NCI-H2196 (cell line): ENCODE results near the gene PSMB4.
"Not testable (repeated sequence)": the region's sequence is repeated elsewhere in the genome, so short reads cannot be mapped to it uniquely, and the experiment has no call there.

Experiments
- DNase-seq: peaks from one replicate; lab custom pipeline; 2025; ENCODE audit not compliant: unreplicated experiment; lab: John Stamatoyannopoulos, UW

Gene PSMB4

DNA sequence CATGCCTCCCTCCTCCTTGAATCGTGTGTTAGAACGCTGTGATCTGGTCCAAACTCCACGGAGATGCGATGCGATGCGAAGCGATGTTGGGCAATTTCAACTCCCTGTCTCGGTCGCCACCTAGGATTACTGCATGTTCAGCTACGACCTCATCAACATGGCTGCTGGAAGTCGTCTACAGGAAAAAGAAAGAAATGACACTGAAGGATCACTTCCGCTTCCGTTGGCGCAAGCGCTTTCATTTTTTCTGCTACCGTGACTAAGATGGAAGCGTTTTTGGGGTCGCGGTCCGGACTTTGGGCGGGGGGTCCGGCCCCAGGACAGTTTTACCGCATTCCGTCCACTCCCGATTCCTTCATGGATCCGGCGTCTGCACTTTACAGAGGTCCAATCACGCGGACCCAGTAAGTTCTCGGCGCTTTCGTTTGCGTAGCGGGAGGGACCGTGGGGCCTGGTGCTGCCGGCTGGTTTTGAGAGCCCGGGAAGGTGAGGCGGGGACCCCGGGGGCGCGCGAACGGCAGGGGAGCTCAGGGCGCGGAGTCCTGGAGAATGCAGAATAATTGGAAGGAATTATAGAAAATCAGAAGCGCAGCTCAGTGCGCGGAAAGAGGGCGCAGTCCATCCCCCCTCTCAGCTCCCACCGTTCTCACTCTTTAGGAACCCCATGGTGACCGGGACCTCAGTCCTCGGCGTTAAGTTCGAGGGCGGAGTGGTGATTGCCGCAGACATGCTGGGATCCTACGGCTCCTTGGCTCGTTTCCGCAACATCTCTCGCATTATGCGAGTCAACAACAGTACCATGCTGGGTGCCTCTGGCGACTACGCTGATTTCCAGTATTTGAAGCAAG, at the start of gene PSMB4:
Gene PSMB4 (plus strand): TSS at position 250 of the 848 bp plus-strand sequence. CDS start 15 bp downstream, at position 265.
- peak; percentile 89 for DNase-seq

DNA sequence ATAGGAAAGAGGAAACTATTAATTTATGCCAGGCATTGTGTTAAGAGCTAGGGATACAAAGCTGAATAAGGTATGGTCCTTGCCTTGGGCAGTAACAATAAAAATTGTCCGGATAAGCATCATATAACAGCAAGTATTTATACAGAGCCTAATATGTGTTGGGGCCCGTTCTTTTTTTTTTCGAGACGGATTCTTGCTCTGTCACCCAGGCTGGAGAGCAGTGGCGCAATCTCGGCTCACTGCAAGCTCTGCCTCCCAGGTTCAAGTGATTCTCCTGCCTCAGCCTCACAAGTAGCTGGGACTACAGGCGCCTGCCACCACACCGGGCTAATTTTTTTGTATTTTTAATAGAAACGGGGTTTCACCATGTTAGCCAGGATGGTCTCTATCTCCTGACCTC, 49.0 kb upstream of the PSMB4 start:
- not testable (repeated sequence) for DNase-seq

DNA sequence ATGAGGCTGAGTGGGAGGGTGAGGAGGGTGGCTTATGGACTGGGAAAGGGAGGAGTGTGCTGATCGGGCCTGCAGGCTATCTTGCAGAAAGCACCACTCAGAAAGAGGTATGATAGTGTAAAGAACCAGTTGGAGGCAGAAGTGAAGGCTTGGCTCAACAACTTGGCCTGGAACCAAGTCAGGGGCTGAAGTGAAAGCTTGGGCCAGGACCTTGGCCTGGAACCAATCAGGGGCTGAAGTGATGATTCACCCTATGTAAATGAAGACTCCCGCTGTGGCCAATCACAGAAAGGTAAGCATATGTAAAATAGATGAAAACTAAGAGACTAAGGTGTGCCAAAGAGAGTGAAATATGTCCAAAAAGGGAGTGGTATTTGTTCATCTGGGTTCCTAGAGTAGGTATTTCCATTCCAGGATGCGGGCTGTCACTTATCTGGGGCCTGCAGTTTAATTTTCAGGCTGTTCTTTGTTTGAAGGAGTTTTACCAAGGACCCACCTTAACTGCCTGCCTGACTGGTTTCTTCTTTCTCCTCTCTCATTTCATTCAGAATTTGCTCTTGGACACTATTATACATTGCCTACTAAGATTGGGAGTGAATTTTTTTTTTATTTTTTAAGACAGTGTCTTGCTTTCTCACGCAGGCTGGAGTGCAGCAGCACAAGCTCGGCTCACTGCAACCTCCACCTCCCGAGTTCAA, 47.2 kb upstream of the PSMB4 start:
- peak; percentile 31 for DNase-seq

- DNase-seq: no peak
These were observed 42.7 kb upstream of the PSMB4 start for GRCh38 chr1:151356696-151357095.

DNA sequence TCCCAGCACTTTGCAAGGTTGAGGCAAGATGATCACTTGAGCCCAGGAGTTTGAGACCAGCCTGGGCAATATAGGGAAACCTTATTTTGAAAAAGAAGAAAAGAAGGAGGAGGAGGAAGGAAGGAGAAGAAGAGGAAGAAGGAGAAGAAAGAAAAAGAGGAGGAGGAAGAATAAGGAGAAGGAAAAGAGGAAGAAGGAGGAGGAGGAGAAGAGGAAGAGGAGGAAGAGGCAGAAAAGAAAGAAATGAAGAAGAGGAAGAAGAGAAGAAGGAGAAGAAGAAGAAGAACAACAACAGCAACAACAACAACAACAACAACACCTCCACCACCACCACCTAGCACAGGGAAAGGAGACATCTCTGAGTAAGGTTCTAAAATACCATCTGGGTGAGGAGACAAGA, 37.5 kb upstream of the PSMB4 start:
- no peak for DNase-seq

DNA sequence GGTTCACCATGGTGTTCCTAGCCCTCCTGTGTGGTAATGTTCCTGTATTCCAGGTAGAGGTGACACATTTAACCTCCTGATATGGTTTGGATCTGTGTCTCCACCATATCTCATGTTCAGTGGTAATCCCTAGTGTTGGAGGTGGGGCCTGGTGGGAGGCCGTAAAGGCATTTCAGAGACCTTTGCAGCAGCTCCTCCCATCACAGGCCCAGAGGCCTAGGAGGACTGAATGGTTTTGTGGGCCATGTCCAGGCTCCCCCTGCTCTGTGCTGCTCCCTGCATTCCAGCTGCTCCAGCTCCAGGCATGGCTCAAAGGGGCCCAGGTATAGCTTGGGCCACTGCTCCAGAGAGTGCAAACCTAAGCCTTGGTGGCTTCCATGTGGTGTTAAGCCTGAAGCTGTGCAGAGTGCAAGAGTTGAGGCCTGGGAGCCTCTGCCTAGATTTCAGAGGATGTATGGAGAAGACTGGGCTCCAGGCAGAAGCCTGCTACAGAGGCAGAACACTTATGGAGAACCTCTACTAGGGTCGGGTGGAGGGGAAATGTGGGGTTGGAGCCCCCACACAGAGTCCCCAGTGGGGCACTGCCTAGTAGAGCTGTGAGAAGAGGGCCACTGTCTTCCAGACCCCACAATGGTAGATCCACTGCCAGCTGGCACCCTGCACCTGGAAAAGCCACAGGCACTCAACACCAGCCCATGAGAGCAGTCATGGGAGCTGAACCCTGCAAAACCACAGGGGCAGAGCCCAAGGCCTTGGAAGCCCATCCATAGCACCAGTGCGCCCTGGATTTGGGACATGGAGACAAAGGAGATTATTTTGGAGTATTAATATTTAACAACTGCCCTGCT, 36.8 kb upstream of the PSMB4 start:
- no peak for DNase-seq

- DNase-seq: no peak
These were observed 34.4 kb upstream of the PSMB4 start for GRCh38 chr1:151364996-151365395.

DNA sequence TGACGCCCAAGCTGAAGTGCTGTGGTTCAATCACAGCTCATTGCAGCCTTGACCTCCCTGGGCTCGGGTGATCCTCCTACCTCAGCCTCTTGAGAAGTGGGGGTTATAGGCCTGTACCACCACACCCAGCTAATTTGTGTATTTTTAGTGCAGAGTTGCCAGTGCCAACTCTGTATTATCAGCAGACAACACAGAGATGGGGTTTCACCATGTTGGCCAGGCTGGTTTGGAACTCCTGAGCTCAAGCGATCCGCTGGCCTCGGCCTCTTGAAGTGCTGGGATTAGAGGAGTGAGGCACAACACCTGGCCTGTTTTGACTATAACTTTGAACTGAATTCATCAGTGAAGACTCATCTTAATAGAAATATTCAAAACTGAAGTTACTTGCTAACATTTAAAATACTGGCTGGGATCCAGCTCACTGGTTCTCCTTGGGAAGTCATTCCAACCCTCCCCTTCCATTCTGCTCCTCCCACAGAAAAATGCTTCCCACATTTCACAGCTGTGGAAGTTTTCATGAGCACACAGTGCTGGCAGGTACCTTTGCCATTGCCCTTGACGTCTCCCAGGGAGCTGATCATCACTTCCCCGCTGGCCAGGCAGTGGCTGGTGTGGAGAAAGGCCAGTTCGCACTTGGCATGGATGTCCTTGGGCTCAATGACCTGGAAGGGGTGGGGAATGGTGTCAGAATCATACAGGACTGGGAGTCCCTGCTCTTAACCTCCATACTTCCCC, 31.5 kb upstream of the PSMB4 start:
- DNase-seq: no peak

DNA sequence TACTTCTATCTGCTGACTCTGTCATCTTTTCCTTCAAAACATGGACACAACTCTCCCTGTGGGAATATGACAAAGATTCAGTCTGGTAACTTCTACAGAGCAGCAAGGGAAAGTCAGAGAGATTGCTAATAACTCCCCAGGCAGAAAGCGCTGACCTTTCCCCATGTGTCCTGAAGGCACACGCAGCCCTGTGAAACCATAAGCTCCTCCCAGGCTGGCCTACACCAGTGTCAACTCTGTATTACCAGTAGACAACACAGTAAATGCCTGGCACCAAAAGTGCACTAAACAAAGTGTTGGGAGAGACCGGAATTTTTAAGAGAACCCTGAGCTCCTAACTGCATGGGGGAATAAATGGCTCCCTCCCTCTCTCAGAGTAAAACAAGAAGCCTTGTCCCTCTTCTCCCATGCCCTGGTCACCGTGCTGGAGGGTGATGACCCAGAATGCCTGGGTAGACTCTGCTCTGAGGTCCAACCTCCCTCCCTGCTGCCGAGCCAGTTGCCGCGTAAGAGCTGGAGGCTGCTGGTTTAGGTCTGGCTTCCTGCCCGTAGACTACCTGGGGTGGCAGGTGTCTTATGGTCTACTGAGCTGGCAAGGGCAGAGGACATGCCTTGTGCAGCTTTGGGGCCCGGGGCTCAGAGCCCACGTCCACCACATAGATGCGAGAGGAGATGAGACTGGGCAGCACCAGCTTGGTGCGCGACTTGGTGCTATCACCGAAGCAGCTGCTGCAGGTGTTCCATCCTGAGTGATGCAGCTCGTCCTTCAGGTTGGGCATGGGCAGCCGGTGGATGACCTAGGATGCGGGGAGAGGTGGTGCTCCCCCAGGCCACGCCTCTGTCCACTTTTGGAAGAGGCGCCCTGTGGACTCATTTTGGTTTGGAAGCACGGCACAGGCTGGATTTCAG, 30.7 kb upstream of the PSMB4 start:
- peak; percentile 77 for DNase-seq

GRCh38 chr1:151369302-151369610, 30.1 kb upstream of the PSMB4 start:
- no peak for DNase-seq

- no peak for DNase-seq
These were observed 29.7 kb upstream of the PSMB4 start for GRCh38 chr1:151369621-151370048.

GRCh38 chr1:151370211-151370911, 29.0 kb upstream of the PSMB4 start:
- no peak for DNase-seq

- peak; percentile 82 for DNase-seq
These were observed 27.9 kb upstream of the PSMB4 start for GRCh38 chr1:151371370-151372057.

DNA sequence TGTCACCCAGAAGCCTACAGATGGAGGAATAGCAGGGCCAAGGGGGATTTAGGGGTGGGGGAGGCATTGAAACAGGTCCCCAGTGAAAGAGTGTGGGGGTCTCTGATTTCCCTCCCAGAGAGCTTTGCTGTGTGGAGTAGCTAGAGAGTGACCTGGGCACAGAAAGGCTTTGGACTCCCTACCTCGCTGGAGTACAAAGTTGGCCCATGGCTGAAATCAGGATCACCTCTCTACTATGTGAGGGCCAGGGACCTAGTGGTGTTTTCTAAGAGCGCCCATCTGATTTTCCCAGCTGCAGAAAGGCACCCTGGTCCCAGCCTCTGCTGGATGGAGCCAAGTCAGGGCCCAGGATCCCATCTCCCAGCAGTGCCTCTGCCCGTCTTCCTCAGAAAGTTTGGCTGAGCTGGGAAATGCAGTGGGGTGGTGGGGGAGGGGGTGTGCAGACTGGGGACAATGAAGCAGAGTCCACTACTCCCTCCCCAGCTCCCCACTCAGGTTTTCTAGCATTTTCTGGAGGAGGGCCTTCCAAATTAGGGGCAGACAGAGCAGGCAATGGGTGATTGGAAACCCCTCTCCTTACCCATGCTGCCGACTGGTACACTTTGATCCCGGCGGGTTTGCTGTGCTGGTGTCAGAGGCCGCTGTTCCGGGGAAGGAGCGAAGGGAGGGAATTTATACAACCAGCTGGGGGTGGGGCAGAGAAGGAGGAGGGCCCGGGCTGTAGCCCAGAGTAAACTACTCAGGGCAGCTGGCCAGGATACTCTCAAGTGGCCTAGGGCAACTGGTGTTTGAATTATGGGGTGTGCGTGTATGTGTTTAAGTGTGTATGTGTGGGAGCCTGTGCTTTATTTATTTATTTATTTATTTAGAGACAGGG, 27.1 kb upstream of the PSMB4 start, which contains the start of gene SELENBP1:
Gene SELENBP1 (minus strand): TSS at position 648 of the 877 bp plus-strand sequence. CDS start 64 bp downstream, at position 584.
- DNase-seq: peak; percentile 93

DNA sequence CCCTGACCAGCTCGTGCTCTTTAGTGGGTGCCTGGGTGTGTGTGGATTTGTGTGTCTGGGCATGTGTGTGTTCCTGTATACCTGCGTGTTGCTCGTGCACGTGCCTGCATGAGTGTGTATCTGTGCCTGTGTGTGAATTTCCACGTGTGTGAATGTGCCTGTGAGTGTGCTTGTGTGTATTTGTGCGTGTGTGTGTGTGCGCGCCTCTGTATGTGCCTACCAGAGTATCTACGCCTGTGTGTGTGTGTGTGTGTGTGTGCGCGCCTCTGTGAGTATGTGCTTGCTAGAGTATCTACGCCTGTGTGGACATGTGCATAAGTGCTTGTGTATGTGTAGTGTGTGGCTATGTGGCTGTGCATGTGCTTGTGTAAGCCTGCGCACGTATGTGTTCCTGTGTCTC, 26.2 kb upstream of the PSMB4 start:
- DNase-seq: no peak

DNA sequence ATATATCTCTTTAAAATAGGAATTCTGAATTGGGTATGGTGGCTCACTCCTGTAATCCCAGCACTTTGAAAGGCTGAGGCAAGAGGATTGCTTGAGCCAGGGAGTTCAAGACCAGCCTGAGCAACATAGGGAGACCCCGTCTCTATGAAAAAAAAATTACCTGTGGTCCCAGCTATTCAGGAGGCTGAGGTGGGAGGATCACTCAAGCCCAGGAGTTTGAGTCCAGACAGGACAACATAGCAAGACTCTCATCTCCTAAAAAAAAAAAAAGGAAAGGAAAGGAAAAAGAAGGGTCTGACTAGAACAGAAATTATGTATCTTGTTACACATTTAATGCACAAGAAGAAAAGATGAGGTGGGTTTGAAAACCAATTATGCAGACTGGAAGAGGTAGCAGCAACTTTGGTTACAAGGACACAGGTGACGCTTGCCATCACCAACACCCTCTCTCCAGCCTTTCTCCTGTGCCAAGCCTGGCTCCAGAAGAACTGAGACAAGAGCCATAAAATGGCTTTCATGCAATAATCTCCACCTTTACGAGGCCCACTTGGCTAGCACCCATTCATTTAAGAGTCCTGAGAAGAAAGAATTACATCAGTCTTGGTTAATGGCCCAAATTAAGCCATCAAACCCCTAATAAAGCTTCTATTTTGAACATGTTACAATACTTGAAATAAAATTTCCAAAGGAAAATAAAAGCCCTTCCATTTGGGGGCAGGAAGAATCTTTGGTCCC, 22.1 kb upstream of the PSMB4 start:
- peak; percentile 32 for DNase-seq

GRCh38 chr1:151384584-151384983, 14.8 kb upstream of the PSMB4 start:
- DNase-seq: no peak
